OCI-LY3 (cell line): Measurements from ENCODE around the gene CLMN.

ENCODE experiments used
- CTCF ChIP-seq: fragments of 200-600, 300-600 bp; sonication (generic); IDR thresholded peaks from 2 replicates; pipeline ENCODE4 v1.5.1; 2014; ENCODE audit warnings: antibody characterized with exemption, low read length, low read depth
- EZH2phosphoT487 ChIP-seq: fragments of 200-600 bp; shearing (Covaris generic); IDR thresholded peaks from 2 replicates; pipeline ENCODE4 v1.6.1; 2018; ENCODE audit warnings: antibody characterized with exemption, mixed run types, low read depth

DNA sequence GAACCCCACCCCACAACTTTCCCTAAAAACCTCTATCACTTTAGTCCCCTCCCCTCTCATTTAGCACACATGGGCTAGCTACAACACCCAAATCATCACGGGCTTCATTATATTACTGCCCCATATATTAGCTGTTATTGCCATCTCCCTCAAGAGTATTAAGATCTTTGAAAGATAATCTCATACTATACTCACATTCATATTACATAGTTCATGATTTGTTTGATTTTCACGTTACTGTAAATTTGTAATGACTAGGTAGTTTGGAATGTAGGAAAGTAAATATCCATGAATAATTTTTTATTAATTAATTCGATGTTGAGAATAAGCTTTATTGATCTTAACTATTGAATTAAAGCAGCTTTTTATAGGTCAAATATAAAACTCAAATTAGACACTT is 170.3 kb downstream of the CLMN start:
- TF ChIP-seq CTCF: no peak
- TF ChIP-seq EZH2phosphoT487: no peak
